ENCODE measurements around the gene NRG3. TPM values are rescaled to one million over a fixed set of nuclear protein-coding genes. Genes with fewer than 3 reads are reported as not detected.

The NRG3 gene
- total RNA-seq, 1 donor, result not detected

- DNase-seq (ENCODE audit: low read depth in 2 of 3, low spot score in 2 of 3), result no peak
Observed at GRCh38 chr10:81877596-81877995, 2.6 kb downstream of the NRG3 start.

- no peak for DNase-seq (ENCODE audit: low read depth in 2 of 3, low spot score in 2 of 3)
Observed at GRCh38 chr10:81882011-81882410, 7.0 kb downstream of the NRG3 start.

GRCh38 chr10:81884856-81885255 lies 9.9 kb downstream of the NRG3 start:
- DNase-seq (ENCODE audit: low read depth in 2 of 3, low spot score in 2 of 3), result no peak

- DNase-seq (ENCODE audit: low read depth in 2 of 3, low spot score in 2 of 3), result no peak
Observed at GRCh38 chr10:81885491-81885890, 10.5 kb downstream of the NRG3 start.

GRCh38 chr10:81886939-81887338 lies 11.9 kb downstream of the NRG3 start:
- DNase-seq (ENCODE audit: low read depth in 2 of 3, low spot score in 2 of 3), result no peak

- DNase-seq (ENCODE audit: low read depth in 2 of 3, low spot score in 2 of 3), result no peak
Observed at GRCh38 chr10:81889181-81889769, 14.3 kb downstream of the NRG3 start.

GRCh38 chr10:81894616-81895015 lies 19.6 kb downstream of the NRG3 start:
- DNase-seq (ENCODE audit: low read depth in 2 of 3, low spot score in 2 of 3), result no peak

GRCh38 chr10:81898518-81898917 lies 23.5 kb downstream of the NRG3 start:
- no peak for DNase-seq (ENCODE audit: low read depth in 2 of 3, low spot score in 2 of 3)

- DNase-seq (ENCODE audit: low read depth in 2 of 3, low spot score in 2 of 3), result no peak
Observed at GRCh38 chr10:81900989-81901388, 26.0 kb downstream of the NRG3 start.

GRCh38 chr10:81903472-81903871 lies 28.5 kb downstream of the NRG3 start:
- DNase-seq (ENCODE audit: low read depth in 2 of 3, low spot score in 2 of 3), result no peak

GRCh38 chr10:81905161-81905560 lies 30.2 kb downstream of the NRG3 start:
- DNase-seq (ENCODE audit: low read depth in 2 of 3, low spot score in 2 of 3), result no peak

- DNase-seq (ENCODE audit: low read depth in 2 of 3, low spot score in 2 of 3), result no peak
Observed at GRCh38 chr10:81909453-81909852, 34.5 kb downstream of the NRG3 start.

- DNase-seq (ENCODE audit: low read depth in 2 of 3, low spot score in 2 of 3), result no peak
Observed at GRCh38 chr10:81911328-81911727, 36.3 kb downstream of the NRG3 start.

GRCh38 chr10:81914736-81915503 lies 39.9 kb downstream of the NRG3 start:
- DNase-seq (ENCODE audit: low read depth in 2 of 3, low spot score in 2 of 3), result no peak

- no peak for DNase-seq (ENCODE audit: low read depth in 2 of 3, low spot score in 2 of 3)
Observed at GRCh38 chr10:81915504-81915897, 40.5 kb downstream of the NRG3 start.

- DNase-seq (ENCODE audit: low read depth in 2 of 3, low spot score in 2 of 3), result no peak
Observed at GRCh38 chr10:81917666-81918065, 42.7 kb downstream of the NRG3 start.

GRCh38 chr10:81918766-81919165 lies 43.8 kb downstream of the NRG3 start:
- DNase-seq (ENCODE audit: low read depth in 2 of 3, low spot score in 2 of 3), result no peak

- no peak for DNase-seq (ENCODE audit: low read depth in 2 of 3, low spot score in 2 of 3)
Observed at GRCh38 chr10:81920213-81920829, 45.3 kb downstream of the NRG3 start.

- no peak for DNase-seq (ENCODE audit: low read depth in 2 of 3, low spot score in 2 of 3)
Observed at GRCh38 chr10:81928119-81928518, 53.1 kb downstream of the NRG3 start.

GRCh38 chr10:81943583-81943982 lies 68.6 kb downstream of the NRG3 start:
- DNase-seq (ENCODE audit: low read depth in 2 of 3, low spot score in 2 of 3), result no peak

- DNase-seq (ENCODE audit: low read depth in 2 of 3, low spot score in 2 of 3), result no peak
Observed at GRCh38 chr10:81944609-81945008, 69.6 kb downstream of the NRG3 start.

- DNase-seq (ENCODE audit: low read depth in 2 of 3, low spot score in 2 of 3), result no peak
Observed at GRCh38 chr10:81949283-81949682, 74.3 kb downstream of the NRG3 start.

Measured in hematopoietic multipotent progenitor cell (in vitro differentiated cells).